ENCODE measurements around the gene ASIC2.

GRCh38 chr17:33016920-33017319 is 276.2 kb downstream of the ASIC2 start:
- TF ChIP-seq, protein P1, sequence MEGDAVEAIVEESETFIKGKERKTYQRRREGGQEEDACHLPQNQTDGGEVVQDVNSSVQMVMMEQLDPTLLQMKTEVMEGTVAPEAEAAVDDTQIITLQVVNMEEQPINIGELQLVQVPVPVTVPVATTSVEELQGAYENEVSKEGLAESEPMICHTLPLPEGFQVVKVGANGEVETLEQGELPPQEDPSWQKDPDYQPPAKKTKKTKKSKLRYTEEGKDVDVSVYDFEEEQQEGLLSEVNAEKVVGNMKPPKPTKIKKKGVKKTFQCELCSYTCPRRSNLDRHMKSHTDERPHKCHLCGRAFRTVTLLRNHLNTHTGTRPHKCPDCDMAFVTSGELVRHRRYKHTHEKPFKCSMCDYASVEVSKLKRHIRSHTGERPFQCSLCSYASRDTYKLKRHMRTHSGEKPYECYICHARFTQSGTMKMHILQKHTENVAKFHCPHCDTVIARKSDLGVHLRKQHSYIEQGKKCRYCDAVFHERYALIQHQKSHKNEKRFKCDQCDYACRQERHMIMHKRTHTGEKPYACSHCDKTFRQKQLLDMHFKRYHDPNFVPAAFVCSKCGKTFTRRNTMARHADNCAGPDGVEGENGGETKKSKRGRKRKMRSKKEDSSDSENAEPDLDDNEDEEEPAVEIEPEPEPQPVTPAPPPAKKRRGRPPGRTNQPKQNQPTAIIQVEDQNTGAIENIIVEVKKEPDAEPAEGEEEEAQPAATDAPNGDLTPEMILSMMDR (IDR thresholded peaks at IDR 0.05 in 2 of 3, conservative IDR thresholded peaks at IDR 0.05 in 1 of 3; ENCODE audit: borderline replicate concordance in 1 of 3, insufficient read depth in 1 of 3, low read depth in 2 of 3, low read length in 2 of 3): no peak
- TF ChIP-seq SRF (IDR thresholded peaks at IDR 0.05; ENCODE audit: low read depth): no peak
- TF ChIP-seq POLR2AphosphoS5 (IDR thresholded peaks at IDR 0.05; ENCODE audit: low read depth, low read length): no peak
- TF ChIP-seq EZH2 (IDR thresholded peaks at IDR 0.05): no peak
- TF ChIP-seq POLR2A (IDR thresholded peaks at IDR 0.05; ENCODE audit: borderline replicate concordance, extremely low read depth, insufficient read depth, insufficient read length): no peak
- TF ChIP-seq ELF1 (IDR thresholded peaks at IDR 0.05; ENCODE audit: borderline replicate concordance, low read depth): no peak
- TF ChIP-seq JUND (IDR thresholded peaks at IDR 0.05): no peak
- TF ChIP-seq, protein P2, sequence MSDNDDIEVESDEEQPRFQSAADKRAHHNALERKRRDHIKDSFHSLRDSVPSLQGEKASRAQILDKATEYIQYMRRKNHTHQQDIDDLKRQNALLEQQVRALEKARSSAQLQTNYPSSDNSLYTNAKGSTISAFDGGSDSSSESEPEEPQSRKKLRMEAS (IDR thresholded peaks at IDR 0.05): no peak
- TF ChIP-seq RAD21 (IDR thresholded peaks at IDR 0.05; ENCODE audit: low read depth): no peak
- no peak for TF ChIP-seq CEBPB (IDR thresholded peaks at IDR 0.05; ENCODE audit: low read depth)
- TF ChIP-seq, protein P3, sequence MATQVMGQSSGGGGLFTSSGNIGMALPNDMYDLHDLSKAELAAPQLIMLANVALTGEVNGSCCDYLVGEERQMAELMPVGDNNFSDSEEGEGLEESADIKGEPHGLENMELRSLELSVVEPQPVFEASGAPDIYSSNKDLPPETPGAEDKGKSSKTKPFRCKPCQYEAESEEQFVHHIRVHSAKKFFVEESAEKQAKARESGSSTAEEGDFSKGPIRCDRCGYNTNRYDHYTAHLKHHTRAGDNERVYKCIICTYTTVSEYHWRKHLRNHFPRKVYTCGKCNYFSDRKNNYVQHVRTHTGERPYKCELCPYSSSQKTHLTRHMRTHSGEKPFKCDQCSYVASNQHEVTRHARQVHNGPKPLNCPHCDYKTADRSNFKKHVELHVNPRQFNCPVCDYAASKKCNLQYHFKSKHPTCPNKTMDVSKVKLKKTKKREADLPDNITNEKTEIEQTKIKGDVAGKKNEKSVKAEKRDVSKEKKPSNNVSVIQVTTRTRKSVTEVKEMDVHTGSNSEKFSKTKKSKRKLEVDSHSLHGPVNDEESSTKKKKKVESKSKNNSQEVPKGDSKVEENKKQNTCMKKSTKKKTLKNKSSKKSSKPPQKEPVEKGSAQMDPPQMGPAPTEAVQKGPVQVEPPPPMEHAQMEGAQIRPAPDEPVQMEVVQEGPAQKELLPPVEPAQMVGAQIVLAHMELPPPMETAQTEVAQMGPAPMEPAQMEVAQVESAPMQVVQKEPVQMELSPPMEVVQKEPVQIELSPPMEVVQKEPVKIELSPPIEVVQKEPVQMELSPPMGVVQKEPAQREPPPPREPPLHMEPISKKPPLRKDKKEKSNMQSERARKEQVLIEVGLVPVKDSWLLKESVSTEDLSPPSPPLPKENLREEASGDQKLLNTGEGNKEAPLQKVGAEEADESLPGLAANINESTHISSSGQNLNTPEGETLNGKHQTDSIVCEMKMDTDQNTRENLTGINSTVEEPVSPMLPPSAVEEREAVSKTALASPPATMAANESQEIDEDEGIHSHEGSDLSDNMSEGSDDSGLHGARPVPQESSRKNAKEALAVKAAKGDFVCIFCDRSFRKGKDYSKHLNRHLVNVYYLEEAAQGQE (IDR thresholded peaks at IDR 0.05; ENCODE audit: low read depth): no peak
- no peak for TF ChIP-seq ZFX (IDR thresholded peaks at IDR 0.05)
